Fibroblast of skin of back (primary cell): ENCODE data around the gene YPEL5.
"Not testable (repeated sequence)": the region's sequence is repeated elsewhere in the genome, so short reads cannot be mapped to it uniquely, and the experiment has no call there.

ENCODE experiments used
- DNase-seq: peaks from one replicate; pipeline ENCODE4 v3.0.0-alpha.2; 2013

The YPEL5 gene

GRCh38 chr2:30139131-30139870 is 7.5 kb upstream of the YPEL5 start:
- no peak for DNase-seq

GRCh38 chr2:30141136-30141535 is 5.7 kb upstream of the YPEL5 start:
- no peak for DNase-seq

GRCh38 chr2:30144260-30144659 is 2.5 kb upstream of the YPEL5 start:
- DNase-seq: no peak

GRCh38 chr2:30144951-30145350 is 1.9 kb upstream of the YPEL5 start:
- not testable (repeated sequence) for DNase-seq

GRCh38 chr2:30145826-30146336 is 926 bp upstream of the YPEL5 start:
- no peak for DNase-seq

GRCh38 chr2:30147196-30147714 is 448 bp downstream of the YPEL5 start:
- no peak for DNase-seq

- peak; percentile 71 for DNase-seq
Observed at GRCh38 chr2:30147715-30148610, 1.2 kb downstream of the YPEL5 start.

GRCh38 chr2:30148850-30149249 is 2.0 kb downstream of the YPEL5 start:
- no peak for DNase-seq

- DNase-seq: no peak
Observed at GRCh38 chr2:30149513-30149912, 2.7 kb downstream of the YPEL5 start.

GRCh38 chr2:30149976-30150375 is 3.2 kb downstream of the YPEL5 start:
- DNase-seq: no peak

- DNase-seq: no peak
Observed at GRCh38 chr2:30150786-30151185, 4.0 kb downstream of the YPEL5 start.

- no peak for DNase-seq
Observed at GRCh38 chr2:30152385-30152784, 5.6 kb downstream of the YPEL5 start.

- DNase-seq: peak; percentile 65
Observed at GRCh38 chr2:30155202-30155601, 8.4 kb downstream of the YPEL5 start.

- no peak for DNase-seq
Observed at GRCh38 chr2:30155889-30156658, 9.3 kb downstream of the YPEL5 start.

- DNase-seq: no peak
Observed at GRCh38 chr2:30157616-30158015, 10.8 kb downstream of the YPEL5 start.

GRCh38 chr2:30159766-30160165 is 13.0 kb downstream of the YPEL5 start:
- no peak for DNase-seq

GRCh38 chr2:30161929-30162706 is 15.3 kb downstream of the YPEL5 start:
- DNase-seq: no peak

- DNase-seq: no peak
Observed at GRCh38 chr2:30162806-30163205, 16.0 kb downstream of the YPEL5 start.

GRCh38 chr2:30164131-30164925 is 17.5 kb downstream of the YPEL5 start:
- no peak for DNase-seq

- peak; percentile 92 for DNase-seq
Observed at GRCh38 chr2:30165050-30165520, 18.3 kb downstream of the YPEL5 start.

- DNase-seq: no peak
Observed at GRCh38 chr2:30165617-30166016, 18.8 kb downstream of the YPEL5 start.
